Endothelial cell of umbilical vein (primary cell): ENCODE measurements around the gene ADI1. TPM values are rescaled to one million over a fixed set of nuclear protein-coding genes. Genes with fewer than 3 reads are reported as not detected.

Source experiments
- BruUV-seq: library from RNA; stranded (reverse); fragments of 400-500 nt; replicated peaks from 2 replicates; lab custom pipeline; 2021; lab: Mats Ljungman, UMichigan
- CTCF ChIA-PET: fragments of 300-600, 350-600 bp; sonication (Branson Sonifier 250); formaldehyde crosslinking; loops from one replicate; lab custom pipeline; 2021; ENCODE audit warnings: antibody characterized with exemption, inconsistent platforms; lab: Charles Lee
- POLR2A ChIA-PET: fragments of 300-600, 350-600 bp; sonication (Branson Sonifier 250); formaldehyde crosslinking; loops from one replicate; lab custom pipeline; 2021; ENCODE audit warnings: antibody characterized with exemption, inconsistent platforms; lab: Charles Lee
- DNase-seq: peaks from one replicate; pipeline ENCODE4 v3.0.0-alpha.2; 2011; ENCODE audit warnings: low read depth, low spot score
- FAIRE-seq: peaks from 2 replicates; lab custom pipeline; 2011; peaks lifted over from hg19 to GRCh38; lab: Jason Lieb, UNC
- H2AFZ ChIP-seq: 2 replicates; pipeline ENCODE4 v1.6.0; 2012; ENCODE audit warnings: low read depth, low read length, control low read depth, inconsistent platforms
- H3K27ac ChIP-seq: 2 replicates; pipeline ENCODE4 v1.5.1; 2011; ENCODE audit warnings: low read depth, mild to moderate bottlenecking, control low read depth, low read length, moderate library complexity; ENCODE audit not compliant: insufficient read depth
- H3K27me3 ChIP-seq, 2 experiments: 2 replicates each; pipeline versions ENCODE4 v1.6.0 to v1.6.1; 2011; ENCODE audit warnings: low read length in 2 of 2, mixed read lengths in 1 of 2; ENCODE audit not compliant: control insufficient read depth in 2 of 2, insufficient read depth in 2 of 2
- H3K36me3 ChIP-seq, 2 experiments: 2 replicates in 1 of 2; 3 replicates in 1 of 2; pipeline ENCODE4 v1.5.1; 2011; ENCODE audit warnings: low read length in 2 of 2, mild to moderate bottlenecking in 1 of 2, moderate library complexity in 1 of 2; ENCODE audit not compliant: control insufficient read depth in 2 of 2, insufficient read depth in 2 of 2; ENCODE audit errors: extremely low read depth in 1 of 2
- H3K4me1 ChIP-seq: 3 replicates; pipeline ENCODE4 v1.5.1; 2011; ENCODE audit warnings: mild to moderate bottlenecking, low read length; ENCODE audit not compliant: control insufficient read depth, insufficient read depth; ENCODE audit errors: extremely low read depth
- H3K4me2 ChIP-seq: 2 replicates; pipeline ENCODE4 v1.6.1; 2011; ENCODE audit warnings: low read length, control low read depth, mixed read lengths; ENCODE audit not compliant: insufficient read depth
- H3K4me3 ChIP-seq, 3 experiments: fragments of 200-600 bp in 1 of 3; sonication (generic), shearing (Covaris generic) in 1 of 3; replicated peaks in 1 of 3; 2 replicates each; pipeline ENCODE4 v1.5.1; 2011 to 2016; ENCODE audit warnings: control low read depth in 3 of 3, low read length in 3 of 3, mild to moderate bottlenecking in 2 of 3, inconsistent platforms in 1 of 3, low read depth in 1 of 3, moderate library complexity in 1 of 3; ENCODE audit not compliant: insufficient read depth in 1 of 3
- H3K79me2 ChIP-seq: 2 replicates; pipeline ENCODE4 v1.6.0; 2012; ENCODE audit warnings: low read length, inconsistent platforms; ENCODE audit not compliant: control insufficient read depth, insufficient read depth
- H3K9ac ChIP-seq: replicated peaks from 2 replicates; pipeline ENCODE3; 2011; ENCODE audit warnings: low read length, control low read depth; ENCODE audit not compliant: insufficient read depth; ENCODE audit errors: extremely low read depth
- H3K9me1 ChIP-seq: replicated peaks from 3 replicates; pipeline ENCODE4 v1.6.0; 2011; ENCODE audit warnings: mild to moderate bottlenecking, low read length; ENCODE audit not compliant: control insufficient read depth, insufficient read depth; ENCODE audit errors: extremely low read depth
- H3K9me3 ChIP-seq: replicated peaks from 2 replicates; pipeline ENCODE4 v1.5.1; 2012; ENCODE audit warnings: low read length, inconsistent platforms; ENCODE audit not compliant: control insufficient read depth, insufficient read depth
- H4K20me1 ChIP-seq: replicated peaks from 2 replicates; pipeline ENCODE3; 2011; ENCODE audit warnings: mild to moderate bottlenecking, low read length; ENCODE audit not compliant: control insufficient read depth, insufficient read depth; ENCODE audit errors: extremely low read depth
- CTCF ChIP-seq, 2 donors: IDR thresholded peaks; 1 replicate in 1 of 2; 2 replicates in 1 of 2; pipeline ENCODE4 v1.5.1; 2011; ENCODE audit warnings: low read length in 2 of 2, mild to moderate bottlenecking in 2 of 2, moderate library complexity in 2 of 2, control low read depth in 1 of 2, inconsistent platforms in 1 of 2, low read depth in 1 of 2; ENCODE audit not compliant: insufficient read depth in 1 of 2; ENCODE audit errors: extremely low read depth in 1 of 2
- EZH2 ChIP-seq: IDR thresholded peaks from 2 replicates; pipeline ENCODE4 v1.6.1; 2012; ENCODE audit warnings: borderline replicate concordance, low read depth, mild to moderate bottlenecking, moderate library complexity, low read length, inconsistent platforms; ENCODE audit not compliant: severe bottlenecking
- FOS ChIP-seq: IDR thresholded peaks from 2 replicates; pipeline ENCODE4 v1.6.1; 2011; ENCODE audit warnings: mild to moderate bottlenecking, low read length, moderate library complexity, borderline replicate concordance; ENCODE audit not compliant: insufficient read depth
- GATA2 ChIP-seq: IDR thresholded peaks from 2 replicates; pipeline ENCODE4 v1.7.0; 2011; ENCODE audit warnings: low read depth, mild to moderate bottlenecking, moderate library complexity, mixed read lengths, low read length; ENCODE audit not compliant: insufficient read length, insufficient read depth
- JUN ChIP-seq: IDR thresholded peaks from 2 replicates; pipeline ENCODE4 v1.6.1; 2011; ENCODE audit warnings: borderline replicate concordance, low read depth; ENCODE audit not compliant: insufficient read length, insufficient read depth
- MAX ChIP-seq: IDR thresholded peaks from 2 replicates; pipeline ENCODE4 v1.6.1; 2011; ENCODE audit not compliant: insufficient read depth, insufficient read length
- MYC ChIP-seq: IDR thresholded peaks from one replicate; pipeline ENCODE4 v1.6.1; 2011; ENCODE audit warnings: mild to moderate bottlenecking, low read depth, low read length
- POLR2A ChIP-seq: IDR thresholded peaks from 2 replicates; pipeline ENCODE4 v1.6.1; 2012; ENCODE audit warnings: low read depth, mild to moderate bottlenecking, control low read depth, low read length
- POLR2AphosphoS5 ChIP-seq: IDR thresholded peaks from 2 replicates; pipeline ENCODE4 v1.6.1; 2012; ENCODE audit warnings: low read depth, mild to moderate bottlenecking, control low read depth, low read length, moderate library complexity; ENCODE audit not compliant: insufficient read depth
- dilution Hi-C: fragments of 300-500 bp; cut with MboI; formaldehyde crosslinking; loops from one replicate; pipeline ENCODE4 v1.15.0; 2019; ENCODE audit warnings: low sequenced_read_pairs; ENCODE audit not compliant: extremely low pct_ligation_motif_present
- intact Hi-C: fragments of 100-400 bp; cut with micrococcal nuclease; formaldehyde crosslinking; loops from one replicate; pipeline ENCODE4 v1.10.0; 2022
- polyA plus RNA-seq, 4 experiments: library from polyadenylated mRNA; depleted of rRNA in 3 of 4; stranded (reverse) in 3 of 4; unstranded in 1 of 4; fragments of >200 nt; gene quantifications; 2 replicates each; pipeline versions ENCODE4 v1.2.1 to v1.2.3, GENCODE V29; 2011 to 2012; ENCODE audit warnings: missing spikeins in 1 of 4
- total RNA-seq: library from RNA; stranded (reverse); gene quantifications from 2 replicates; pipeline ENCODE4 v1.2.3, GENCODE V29; 2021

ADI1 gene
- total and polyA plus RNA-seq, 2 donors (not counting 3 experiments of a cell fraction or from before 2014, with no cell fraction given): 38.6 to 49.7 TPM

DNA sequence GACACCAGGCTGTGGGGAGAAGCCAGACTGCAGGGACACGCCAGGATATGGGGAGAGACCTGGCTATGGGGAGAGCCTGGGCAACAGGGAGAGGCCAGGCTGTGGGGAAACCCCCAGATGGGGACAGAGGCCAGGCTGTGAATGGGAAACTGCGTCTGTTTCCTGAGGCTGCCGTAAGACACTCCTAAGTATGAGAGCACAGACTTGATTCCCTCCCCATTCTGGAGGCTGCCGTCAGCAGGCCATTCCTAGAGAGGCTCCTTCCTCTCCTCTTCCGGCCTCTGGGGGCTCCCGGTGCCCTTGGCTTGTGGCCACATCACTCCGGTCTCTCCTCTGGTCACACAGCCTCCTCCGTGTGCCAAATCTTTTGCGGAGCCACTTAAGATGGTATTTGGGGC is 32.3 kb downstream of the ADI1 start:
- POLR2A ChIA-PET: no interaction called here

More for the DNA sequence above, 32.3 kb downstream of the ADI1 start:
- no peak for TF ChIP-seq MYC
- no peak for TF ChIP-seq FOS
- no peak for TF ChIP-seq GATA2
- no peak for TF ChIP-seq POLR2AphosphoS5
- TF ChIP-seq POLR2A: no peak
- no peak for TF ChIP-seq JUN
- TF ChIP-seq EZH2: no peak
- TF ChIP-seq CTCF (IDR thresholded peaks at IDR 0.05; ENCODE audit: extremely low read depth in 1 of 2, insufficient read depth in 1 of 2, low read depth in 1 of 2, low read length in 2 of 2): no peak
- no peak for TF ChIP-seq MAX
- DNase-seq: no peak
- Histone ChIP-seq H3K4me3 (no peak overlapping the region), H3K27me3 (no peaks in the 10 kb centered on the region), H3K4me2 (no peak overlapping the region), H3K79me2 (no peaks in the 10 kb centered on the region), H3K36me3 (no peaks in the 10 kb centered on the region), H3K9ac (no peak overlapping the region), H3K27ac (no peak overlapping the region), H3K9me1 (no peaks in the 10 kb centered on the region), H3K4me1 (no peaks in the 10 kb centered on the region), H2AFZ (no peak overlapping the region), H3K9me3 (no peaks in the 10 kb centered on the region), H4K20me1 (no peaks in the 10 kb centered on the region)
- intact Hi-C loops: no loop called here
- dilution Hi-C loops: no loop called here
- BruUV-seq: no TSS peak
- CTCF ChIA-PET: interaction anchor here (1.0 kb wide), 1 partner anchor 23 kb away, joined by 3 read pairs; no protein-coding TSS in a partner anchor
- no peak for FAIRE-seq
